HepG2 (cell line): ENCODE data around the gene MRPL14. TPM values are rescaled to one million over a fixed set of nuclear protein-coding genes. Genes with fewer than 3 reads are reported as not detected.

Source experiments
- CENPT ChIP-seq: sonication (generic); formaldehyde crosslinking; IDR thresholded peaks from 2 replicates; pipeline ENCODE4 v1.8.0; 2022; ENCODE audit warnings: low read depth, mild to moderate bottlenecking, moderate library complexity, missing genetic modification reagents
- KLF9 ChIP-seq: IDR thresholded peaks from 2 replicates; pipeline ENCODE4 v1.6.1; 2016; ENCODE audit warnings: low read depth
- MED1 ChIP-seq: sonication (generic); formaldehyde crosslinking; IDR thresholded peaks from 2 replicates; pipeline ENCODE4 v1.4.0; 2020; ENCODE audit warnings: missing genetic modification reagents
- NFE2 ChIP-seq: sonication (generic); formaldehyde crosslinking; IDR thresholded peaks from 2 replicates; pipeline ENCODE4 v1.4.0; 2020; ENCODE audit warnings: missing genetic modification reagents
- PHB2 ChIP-seq: fragments of 450-650 bp; IDR thresholded peaks from 2 replicates; pipeline ENCODE4 v1.6.1; 2018; ENCODE audit not compliant: partially characterized antibody
- POLR2A ChIP-seq, 2 experiments: IDR thresholded peaks; 2 replicates each; pipeline ENCODE4 v1.6.1; 2011; ENCODE audit warnings: low read depth in 2 of 2, low read length in 2 of 2, mild to moderate bottlenecking in 1 of 2, moderate library complexity in 1 of 2; ENCODE audit not compliant: insufficient read depth in 1 of 2
- RORA ChIP-seq: sonication (generic); formaldehyde crosslinking; IDR thresholded peaks from 2 replicates; pipeline ENCODE4 v1.5.0; 2020; ENCODE audit warnings: mild to moderate bottlenecking, missing genetic modification reagents, moderate library complexity
- RXRB ChIP-seq: IDR thresholded peaks from 2 replicates; pipeline ENCODE4 v1.6.1; 2016; ENCODE audit warnings: borderline replicate concordance, missing genetic modification reagents, missing compliant biosample characterization
- SALL2 ChIP-seq: sonication (generic); formaldehyde crosslinking; IDR thresholded peaks from 2 replicates; pipeline ENCODE4 v1.8.1; 2023; ENCODE audit warnings: mild to moderate bottlenecking, missing genetic modification reagents, inconsistent platforms
- SRSF4 ChIP-seq: fragments of 200-400 bp; formaldehyde crosslinking; IDR thresholded peaks from one replicate; pipeline ENCODE4 v1.6.1; 2018; ENCODE audit warnings: mild to moderate bottlenecking, low read depth, low read length, moderate library complexity; ENCODE audit not compliant: poor library complexity, severe bottlenecking
- SRSF9 ChIP-seq: fragments of 200-400 bp; formaldehyde crosslinking; IDR thresholded peaks from 2 replicates; pipeline ENCODE4 v1.6.1; 2018; ENCODE audit warnings: borderline replicate concordance, mild to moderate bottlenecking, low read depth, low read length; ENCODE audit not compliant: insufficient read depth, poor library complexity, severe bottlenecking
- THYN1 ChIP-seq: sonication (generic); formaldehyde crosslinking; IDR thresholded peaks from 2 replicates; pipeline ENCODE4 v1.8.1; 2023; ENCODE audit warnings: low read depth, mild to moderate bottlenecking, moderate library complexity, missing genetic modification reagents, borderline replicate concordance
- XBP1 ChIP-seq: sonication (generic); formaldehyde crosslinking; IDR thresholded peaks from 2 replicates; pipeline ENCODE4 v1.5.0; 2020; ENCODE audit warnings: missing genetic modification reagents
- ZBTB1 ChIP-seq: sonication (generic); formaldehyde crosslinking; IDR thresholded peaks from 2 replicates; pipeline ENCODE4 v1.4.0; 2020; ENCODE audit warnings: missing genetic modification reagents, borderline replicate concordance
- ZNF101 ChIP-seq: sonication (generic); formaldehyde crosslinking; IDR thresholded peaks from 2 replicates; pipeline ENCODE4 v1.4.0; 2020; ENCODE audit warnings: mild to moderate bottlenecking, low read depth, missing genetic modification reagents, borderline replicate concordance
- ZNF460 ChIP-seq: sonication (generic); formaldehyde crosslinking; IDR thresholded peaks from 2 replicates; pipeline ENCODE4 v1.5.1; 2020; ENCODE audit warnings: missing genetic modification reagents, mild to moderate bottlenecking, borderline replicate concordance
- ZNF572 ChIP-seq: sonication (generic); formaldehyde crosslinking; IDR thresholded peaks from 2 replicates; pipeline ENCODE4 v1.5.1; 2020; ENCODE audit warnings: mild to moderate bottlenecking, missing genetic modification reagents
- polyA plus RNA-seq, 8 experiments: library from polyadenylated mRNA; depleted of rRNA in 3 of 8; stranded (reverse) in 7 of 8; unstranded in 1 of 8; fragments of >200 nt; fragmentation: Illumina TruSeq in 4 of 8; extraction: Trizol in 4 of 8; gene quantifications; 2 replicates each; pipeline versions ENCODE4 v1.2.1 to v1.2.3, GENCODE V29; 2011 to 2016; ENCODE audit warnings: low read depth in 4 of 8, missing spikeins in 1 of 8, mixed read lengths in 1 of 8; ENCODE audit not compliant: insufficient read depth in 1 of 8
- total RNA-seq, 5 experiments: library from RNA; depleted of rRNA; stranded (reverse); fragments of >200 nt; fragmentation: Illumina TruSeq; extraction: Trizol; gene quantifications; 2 replicates each; pipeline ENCODE4 v1.2.3, GENCODE V29; 2016; ENCODE audit warnings: low read depth in 1 of 5
- TF ChIP-seq, protein P1 (sequence below): sonication (generic); formaldehyde crosslinking; IDR thresholded peaks from 2 replicates; pipeline ENCODE4 v1.4.0; 2020; ENCODE audit warnings: missing genetic modification reagents
- TF ChIP-seq, protein P2 (sequence below): sonication (generic); formaldehyde crosslinking; IDR thresholded peaks from 2 replicates; pipeline ENCODE4 v1.9.0; 2021; ENCODE audit warnings: missing genetic modification reagents, borderline replicate concordance
- TF ChIP-seq, protein P3 (sequence below): sonication (generic); formaldehyde crosslinking; IDR thresholded peaks from 2 replicates; pipeline ENCODE4 v1.8.1; 2023; ENCODE audit warnings: missing genetic modification reagents, inconsistent platforms, borderline replicate concordance
- TF ChIP-seq, protein P4 (sequence below): IDR thresholded peaks from 2 replicates; pipeline ENCODE4 v1.6.1; 2016

The MRPL14 gene
- total and polyA plus RNA-seq, 2 of the 13 experiments (the other 11 are each of a cell fraction or from before 2014, with no cell fraction given) = 157 to 178 TPM

DNA sequence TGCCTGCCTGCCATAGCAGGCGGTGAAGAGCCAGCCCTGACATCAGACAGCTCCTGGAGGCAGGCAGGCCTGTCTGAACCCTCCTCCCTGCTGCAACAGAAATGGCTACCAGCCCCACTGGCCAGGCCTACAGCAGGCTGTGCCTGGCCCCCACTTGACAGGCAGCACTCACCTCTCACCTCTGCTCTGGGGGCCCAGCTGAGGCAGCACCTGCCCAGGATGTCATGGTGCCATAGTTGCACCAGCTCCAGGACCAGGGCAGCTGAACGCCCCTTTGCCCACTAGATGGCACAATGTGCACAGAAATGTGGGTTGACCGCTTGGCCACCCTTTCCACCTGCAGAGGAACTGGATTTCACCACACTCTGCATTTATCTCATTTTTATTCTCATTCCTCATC, 30.6 kb downstream of the MRPL14 start (continued):
- TF ChIP-seq, protein P1, sequence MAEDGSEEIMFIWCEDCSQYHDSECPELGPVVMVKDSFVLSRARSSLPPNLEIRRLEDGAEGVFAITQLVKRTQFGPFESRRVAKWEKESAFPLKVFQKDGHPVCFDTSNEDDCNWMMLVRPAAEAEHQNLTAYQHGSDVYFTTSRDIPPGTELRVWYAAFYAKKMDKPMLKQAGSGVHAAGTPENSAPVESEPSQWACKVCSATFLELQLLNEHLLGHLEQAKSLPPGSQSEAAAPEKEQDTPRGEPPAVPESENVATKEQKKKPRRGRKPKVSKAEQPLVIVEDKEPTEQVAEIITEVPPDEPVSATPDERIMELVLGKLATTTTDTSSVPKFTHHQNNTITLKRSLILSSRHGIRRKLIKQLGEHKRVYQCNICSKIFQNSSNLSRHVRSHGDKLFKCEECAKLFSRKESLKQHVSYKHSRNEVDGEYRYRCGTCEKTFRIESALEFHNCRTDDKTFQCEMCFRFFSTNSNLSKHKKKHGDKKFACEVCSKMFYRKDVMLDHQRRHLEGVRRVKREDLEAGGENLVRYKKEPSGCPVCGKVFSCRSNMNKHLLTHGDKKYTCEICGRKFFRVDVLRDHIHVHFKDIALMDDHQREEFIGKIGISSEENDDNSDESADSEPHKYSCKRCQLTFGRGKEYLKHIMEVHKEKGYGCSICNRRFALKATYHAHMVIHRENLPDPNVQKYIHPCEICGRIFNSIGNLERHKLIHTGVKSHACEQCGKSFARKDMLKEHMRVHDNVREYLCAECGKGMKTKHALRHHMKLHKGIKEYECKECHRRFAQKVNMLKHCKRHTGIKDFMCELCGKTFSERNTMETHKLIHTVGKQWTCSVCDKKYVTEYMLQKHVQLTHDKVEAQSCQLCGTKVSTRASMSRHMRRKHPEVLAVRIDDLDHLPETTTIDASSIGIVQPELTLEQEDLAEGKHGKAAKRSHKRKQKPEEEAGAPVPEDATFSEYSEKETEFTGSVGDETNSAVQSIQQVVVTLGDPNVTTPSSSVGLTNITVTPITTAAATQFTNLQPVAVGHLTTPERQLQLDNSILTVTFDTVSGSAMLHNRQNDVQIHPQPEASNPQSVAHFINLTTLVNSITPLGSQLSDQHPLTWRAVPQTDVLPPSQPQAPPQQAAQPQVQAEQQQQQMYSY = no peak
- TF ChIP-seq SRSF9 = no peak
- TF ChIP-seq SRSF4 = no peak
- TF ChIP-seq, protein P2, sequence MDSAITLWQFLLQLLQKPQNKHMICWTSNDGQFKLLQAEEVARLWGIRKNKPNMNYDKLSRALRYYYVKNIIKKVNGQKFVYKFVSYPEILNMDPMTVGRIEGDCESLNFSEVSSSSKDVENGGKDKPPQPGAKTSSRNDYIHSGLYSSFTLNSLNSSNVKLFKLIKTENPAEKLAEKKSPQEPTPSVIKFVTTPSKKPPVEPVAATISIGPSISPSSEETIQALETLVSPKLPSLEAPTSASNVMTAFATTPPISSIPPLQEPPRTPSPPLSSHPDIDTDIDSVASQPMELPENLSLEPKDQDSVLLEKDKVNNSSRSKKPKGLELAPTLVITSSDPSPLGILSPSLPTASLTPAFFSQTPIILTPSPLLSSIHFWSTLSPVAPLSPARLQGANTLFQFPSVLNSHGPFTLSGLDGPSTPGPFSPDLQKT = no peak
- 0 out of 2 replicates have a peak, but pooled peaks have one; percentile 30 for TF ChIP-seq SALL2 (CRISPR knock-in tag)
- no peak for TF ChIP-seq ZNF101 (CRISPR knock-in tag)
- TF ChIP-seq THYN1 = no peak
- TF ChIP-seq KLF9 = 0 out of 2 replicates have a peak, but pooled peaks have one; percentile 30
- no peak for TF ChIP-seq CENPT (CRISPR knock-in tag)
- TF ChIP-seq ZBTB1 (CRISPR knock-in tag) = no peak
- TF ChIP-seq XBP1 = no peak
- TF ChIP-seq PHB2 = no peak
- TF ChIP-seq, protein P3, sequence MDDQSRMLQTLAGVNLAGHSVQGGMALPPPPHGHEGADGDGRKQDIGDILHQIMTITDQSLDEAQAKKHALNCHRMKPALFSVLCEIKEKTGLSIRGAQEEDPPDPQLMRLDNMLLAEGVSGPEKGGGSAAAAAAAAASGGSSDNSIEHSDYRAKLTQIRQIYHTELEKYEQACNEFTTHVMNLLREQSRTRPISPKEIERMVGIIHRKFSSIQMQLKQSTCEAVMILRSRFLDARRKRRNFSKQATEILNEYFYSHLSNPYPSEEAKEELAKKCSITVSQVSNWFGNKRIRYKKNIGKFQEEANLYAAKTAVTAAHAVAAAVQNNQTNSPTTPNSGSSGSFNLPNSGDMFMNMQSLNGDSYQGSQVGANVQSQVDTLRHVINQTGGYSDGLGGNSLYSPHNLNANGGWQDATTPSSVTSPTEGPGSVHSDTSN (CRISPR knock-in tag) = no peak
- TF ChIP-seq MED1 (CRISPR knock-in tag) = peak; percentile 60
- TF ChIP-seq, protein P4, sequence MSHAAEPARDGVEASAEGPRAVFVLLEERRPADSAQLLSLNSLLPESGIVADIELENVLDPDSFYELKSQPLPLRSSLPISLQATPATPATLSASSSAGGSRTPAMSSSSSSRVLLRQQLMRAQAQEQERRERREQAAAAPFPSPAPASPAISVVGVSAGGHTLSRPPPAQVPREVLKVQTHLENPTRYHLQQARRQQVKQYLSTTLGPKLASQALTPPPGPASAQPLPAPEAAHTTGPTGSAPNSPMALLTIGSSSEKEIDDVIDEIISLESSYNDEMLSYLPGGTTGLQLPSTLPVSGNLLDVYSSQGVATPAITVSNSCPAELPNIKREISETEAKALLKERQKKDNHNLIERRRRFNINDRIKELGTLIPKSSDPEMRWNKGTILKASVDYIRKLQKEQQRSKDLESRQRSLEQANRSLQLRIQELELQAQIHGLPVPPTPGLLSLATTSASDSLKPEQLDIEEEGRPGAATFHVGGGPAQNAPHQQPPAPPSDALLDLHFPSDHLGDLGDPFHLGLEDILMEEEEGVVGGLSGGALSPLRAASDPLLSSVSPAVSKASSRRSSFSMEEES (CRISPR knock-in tag) = 0 out of 2 replicates have a peak, but pooled peaks have one; percentile 44
- TF ChIP-seq NFE2 (CRISPR knock-in tag) = no peak
- TF ChIP-seq RORA (CRISPR knock-in tag) = no peak
- TF ChIP-seq RXRB (CRISPR knock-in tag) = peak; percentile 37; the same call in 1 of the 2 replicates
- TF ChIP-seq POLR2A (IDR thresholded peaks at IDR 0.05; ENCODE audit: insufficient read depth in 1 of 2, low read depth in 2 of 2, low read length in 2 of 2) = 0 out of 4 replicates have a peak, but pooled peaks of 1 of the 2 experiments have one; percentile 35
- TF ChIP-seq ZNF460 (CRISPR knock-in tag) = no peak
- TF ChIP-seq ZNF572 = no peak; the same call in 1 of the 2 replicates
